Inferior parietal cortex (tissue), 1 donor: Measurements from ENCODE around the gene NCK2.
"Not testable (repeated sequence)": the region's sequence is repeated elsewhere in the genome, so short reads cannot be mapped to it uniquely, and the experiment has no call there.

Experiments used
- DNase-seq: peaks from one replicate; pipeline ENCODE4 v3.0.0-alpha.2; 2016; ENCODE audit errors: extremely low spot score

Gene NCK2

DNA sequence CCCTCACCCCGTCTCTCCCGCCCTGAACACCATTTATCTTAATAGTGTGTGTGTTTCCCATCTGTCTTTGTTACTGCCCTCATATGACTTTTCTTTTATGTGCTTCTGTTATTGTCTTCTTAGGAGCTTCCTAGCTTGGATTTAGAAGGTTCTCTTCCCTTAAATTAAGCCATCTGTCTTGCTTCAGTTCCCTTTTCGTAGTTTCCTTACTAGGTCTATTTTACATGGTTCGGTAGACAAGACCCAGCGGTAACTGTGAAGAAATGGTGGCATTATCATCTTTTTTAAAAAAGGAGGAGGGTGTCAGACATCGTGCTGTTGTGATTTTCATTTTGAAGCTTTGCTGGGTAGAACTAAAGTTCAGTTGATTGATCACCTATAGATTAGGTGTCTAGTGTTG is 10.3 kb downstream of the NCK2 start:
- DNase-seq = no peak

DNA sequence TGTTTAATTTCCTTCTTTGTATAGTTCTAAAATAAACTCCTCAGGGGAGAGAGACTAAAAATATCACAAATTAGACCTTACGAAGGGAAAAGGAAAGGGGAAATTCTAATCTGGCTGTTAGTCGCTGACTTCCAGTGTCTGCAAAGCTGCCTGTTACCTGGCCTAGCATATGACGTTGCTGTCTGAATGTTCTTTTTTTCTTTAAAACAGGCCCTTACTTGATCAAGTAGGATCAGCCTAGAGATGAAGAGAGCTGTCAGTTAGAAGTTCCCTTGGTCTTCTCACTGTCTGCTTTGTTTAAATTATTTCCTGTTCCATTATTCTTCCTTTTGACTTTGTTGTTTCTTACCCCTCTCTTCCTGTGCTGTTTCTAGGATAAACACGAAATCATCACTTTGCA is 11.2 kb downstream of the NCK2 start:
- no peak for DNase-seq

DNA sequence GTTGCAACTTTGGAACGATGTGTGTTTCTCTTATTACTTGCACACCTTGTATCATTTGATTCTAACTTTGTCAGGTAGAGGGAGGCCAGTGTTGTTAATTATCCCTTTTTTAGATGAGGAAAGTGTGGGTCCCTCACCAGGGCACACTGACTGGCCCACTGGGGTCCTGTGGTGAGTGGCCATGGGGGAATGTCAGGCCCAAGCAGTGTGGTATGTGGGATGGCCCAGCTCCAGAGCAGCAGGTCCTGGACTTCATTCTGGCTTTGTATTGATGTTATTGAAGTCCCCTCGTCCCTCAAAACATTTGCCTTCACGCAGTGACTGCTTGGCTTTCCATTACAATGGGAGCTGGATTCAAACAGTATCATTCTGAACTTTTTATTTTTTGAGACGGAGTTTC is 11.7 kb downstream of the NCK2 start:
- no peak for DNase-seq

DNA sequence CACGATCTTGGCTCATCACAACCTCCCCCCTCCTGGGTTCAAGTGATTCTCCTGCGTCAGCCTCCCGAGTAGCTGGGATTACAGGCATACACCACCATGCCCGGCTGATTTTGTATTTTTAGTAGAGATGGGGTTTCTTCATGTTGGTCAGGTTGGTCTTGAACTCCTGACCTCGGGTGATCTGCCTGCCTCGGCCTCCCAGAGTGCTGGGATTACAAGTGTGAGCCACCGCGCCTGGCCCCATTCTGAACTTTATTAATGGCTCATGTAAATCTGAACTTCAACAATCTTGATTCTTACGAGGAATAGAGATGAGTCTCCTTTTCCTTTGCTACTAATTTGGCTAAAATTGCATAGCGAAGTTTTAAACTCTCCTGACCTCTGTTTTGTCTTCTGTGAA is 12.2 kb downstream of the NCK2 start:
- not testable (repeated sequence) for DNase-seq

DNA sequence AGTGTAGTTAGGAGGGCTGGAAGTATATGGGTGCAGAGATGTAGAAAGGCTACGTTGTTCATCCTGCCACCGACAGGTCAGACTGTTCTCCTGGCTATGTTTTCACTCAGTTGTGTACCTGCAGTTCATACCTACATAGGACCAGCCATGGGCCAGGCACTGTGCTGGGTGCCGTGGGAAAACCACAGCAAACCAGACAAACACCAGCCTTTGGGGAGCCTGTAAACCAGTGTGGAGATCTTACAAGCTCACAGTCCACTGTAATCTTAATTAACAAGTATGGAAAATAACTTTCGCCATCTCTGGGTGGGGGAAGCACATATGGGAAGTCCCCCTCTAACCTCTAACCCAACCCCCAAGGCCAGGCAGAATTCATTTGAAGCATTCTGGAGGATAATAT is 12.7 kb downstream of the NCK2 start:
- no peak for DNase-seq

DNA sequence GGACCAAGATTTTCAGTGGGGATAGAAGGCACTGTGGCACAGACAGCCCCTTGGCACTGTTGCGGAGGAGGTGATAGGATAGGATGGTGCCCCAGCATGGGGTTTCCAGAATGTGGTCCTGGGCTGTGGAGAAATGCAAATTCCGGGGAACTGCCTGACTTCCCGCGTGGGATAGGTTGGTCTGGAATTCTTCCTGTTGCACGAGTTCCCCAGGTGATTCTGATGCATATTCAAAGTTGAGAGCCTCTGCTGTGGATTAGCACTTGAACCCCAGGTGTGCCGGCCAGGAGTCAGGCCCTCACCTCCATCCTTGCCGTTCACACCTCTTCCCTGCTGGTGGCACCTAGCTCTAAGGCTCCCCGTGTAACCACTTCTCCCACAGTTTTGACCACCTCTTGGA is 15.5 kb downstream of the NCK2 start:
- no peak for DNase-seq

DNA sequence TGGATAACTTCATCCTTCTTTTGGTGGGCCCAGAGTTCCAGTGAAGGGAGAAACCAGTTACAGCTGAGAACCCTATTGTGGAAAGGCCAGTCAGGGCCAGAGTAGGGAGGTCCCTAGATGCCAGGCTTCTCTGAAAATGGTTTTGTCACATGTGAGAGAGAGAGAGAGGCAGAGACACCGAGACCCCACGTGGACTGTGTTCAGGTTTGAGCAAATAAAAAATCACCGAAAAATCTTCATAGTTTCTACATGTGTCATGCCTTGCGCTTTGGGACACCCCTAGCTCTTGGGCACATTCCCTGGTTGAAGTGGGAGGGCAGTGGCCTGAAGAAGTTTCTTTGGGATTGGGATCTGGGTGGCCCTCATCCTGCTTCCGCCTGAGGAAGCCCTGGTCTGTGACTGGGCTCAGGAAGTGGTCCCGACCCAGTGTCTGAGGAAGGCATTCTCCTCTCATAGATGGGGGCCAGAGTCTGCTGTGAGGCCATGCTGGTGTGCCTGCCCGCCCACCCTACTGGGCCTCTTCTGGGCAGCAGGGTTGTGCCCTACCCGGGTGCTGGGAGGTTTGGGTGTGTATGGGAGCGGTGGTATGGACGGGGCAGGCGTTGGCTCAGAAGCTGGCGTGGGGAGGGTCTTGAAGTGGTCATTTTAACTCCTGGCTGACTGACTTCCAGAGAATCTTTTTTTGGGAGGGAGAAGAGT is 16.1 kb downstream of the NCK2 start:
- DNase-seq = no peak

DNA sequence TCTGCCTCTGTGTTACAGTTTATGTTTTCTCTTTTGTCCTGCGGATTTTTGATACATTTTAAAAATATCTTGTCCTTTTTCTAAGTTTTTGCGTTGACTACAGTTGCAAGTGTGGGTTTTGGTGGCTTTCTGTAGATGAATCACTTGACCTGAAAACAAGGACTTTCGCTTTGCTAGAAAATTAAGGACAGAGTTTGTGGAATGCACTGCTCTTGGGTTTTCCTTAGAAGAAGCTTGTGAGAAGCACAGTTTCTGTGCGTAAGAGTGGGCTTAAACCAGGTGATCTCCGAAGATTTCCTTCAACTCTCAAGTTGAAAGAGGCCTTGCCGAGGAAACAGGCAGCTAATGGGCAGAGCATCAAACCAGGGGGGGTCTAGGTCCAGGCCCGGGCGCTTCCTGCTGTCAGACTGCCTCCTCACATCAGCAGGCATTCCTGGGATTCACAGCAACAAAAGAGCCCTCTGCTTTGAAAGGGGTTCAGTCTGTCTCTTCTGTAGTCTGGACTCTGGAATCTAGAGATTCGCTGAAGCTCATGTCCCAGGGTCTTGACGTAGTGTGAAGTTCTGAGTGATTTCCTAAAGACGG is 17.3 kb downstream of the NCK2 start:
- DNase-seq = no peak

DNA sequence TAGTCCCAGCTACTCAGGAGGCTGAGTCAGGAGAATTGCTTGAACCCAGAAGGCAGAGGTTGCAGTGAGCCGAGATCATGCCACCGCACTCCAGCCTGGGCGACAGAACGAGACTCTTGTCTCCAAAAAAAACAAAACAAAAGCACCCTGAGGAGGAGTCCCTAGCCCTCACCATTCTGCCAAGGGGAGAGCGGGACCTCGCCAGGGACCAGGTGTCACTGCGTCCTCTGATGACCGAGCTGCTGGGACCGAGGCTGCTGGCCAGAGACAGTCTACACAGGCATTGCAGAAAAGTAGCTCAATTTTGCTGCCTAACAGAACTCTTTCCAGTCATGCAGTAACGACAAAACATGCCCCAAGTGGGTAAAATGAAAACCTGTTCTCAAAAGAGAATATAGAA is 18.4 kb downstream of the NCK2 start:
- no peak for DNase-seq

DNA sequence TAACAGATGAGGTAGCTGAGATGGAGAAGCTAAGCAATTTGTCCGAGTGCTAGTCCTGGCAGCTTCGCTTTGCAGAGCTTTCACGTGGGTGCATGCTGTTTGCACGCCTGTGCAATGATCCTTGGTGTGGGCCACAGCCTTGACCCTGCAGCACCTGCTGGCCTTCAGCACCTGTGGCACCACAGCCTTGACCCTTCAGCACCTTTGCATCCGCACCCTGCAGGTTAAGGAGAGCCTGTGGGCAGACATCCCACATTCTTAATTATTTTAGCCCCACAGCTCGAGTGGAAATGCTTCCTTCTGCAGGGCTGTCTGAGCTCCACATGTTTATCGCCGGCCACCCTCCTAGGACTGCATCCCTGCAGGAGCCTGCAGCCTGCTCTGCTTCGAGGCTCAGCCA is 19.3 kb downstream of the NCK2 start:
- no peak for DNase-seq

DNA sequence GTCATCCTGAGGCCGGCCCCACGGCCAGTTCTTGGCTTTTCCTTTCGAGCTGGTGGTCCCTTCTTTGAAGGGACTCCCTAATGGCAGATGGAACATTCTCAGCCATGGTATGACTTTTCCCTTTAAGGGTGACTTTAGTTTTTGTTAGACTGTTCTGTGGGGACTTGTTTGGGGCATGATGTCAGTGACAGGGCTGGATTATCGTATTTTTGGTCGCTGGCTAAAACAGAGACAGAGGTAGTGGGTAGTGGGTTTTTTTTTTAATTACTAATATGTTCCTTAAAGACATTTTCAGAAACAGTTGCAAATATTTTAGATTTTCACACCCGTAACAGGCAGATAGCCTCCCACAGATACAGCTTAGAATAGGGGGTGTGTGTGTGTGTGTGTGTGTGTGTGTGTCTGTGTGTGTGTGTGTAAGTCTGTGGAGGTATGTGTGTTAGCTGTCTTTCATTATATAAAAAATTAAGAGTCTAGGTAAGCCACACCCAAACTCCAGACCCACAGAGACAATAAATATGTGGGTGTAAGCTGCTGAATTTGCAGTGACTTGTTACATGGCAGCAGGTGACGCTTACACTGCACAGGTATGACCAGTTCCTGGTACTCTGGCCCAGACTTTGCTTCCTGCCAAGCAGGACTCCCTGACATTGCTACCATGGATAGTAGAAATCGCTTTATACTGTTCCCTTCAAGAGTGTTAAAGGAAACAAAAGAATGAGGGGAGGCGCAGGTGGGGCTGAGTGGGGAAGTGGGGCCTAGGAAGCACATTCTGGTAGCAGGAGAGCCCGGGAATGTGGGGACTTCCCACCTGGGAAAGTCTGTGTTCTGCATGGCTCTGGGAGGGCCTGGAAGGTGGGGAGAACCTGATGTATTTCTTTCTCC is 20.9 kb downstream of the NCK2 start:
- DNase-seq = no peak

DNA sequence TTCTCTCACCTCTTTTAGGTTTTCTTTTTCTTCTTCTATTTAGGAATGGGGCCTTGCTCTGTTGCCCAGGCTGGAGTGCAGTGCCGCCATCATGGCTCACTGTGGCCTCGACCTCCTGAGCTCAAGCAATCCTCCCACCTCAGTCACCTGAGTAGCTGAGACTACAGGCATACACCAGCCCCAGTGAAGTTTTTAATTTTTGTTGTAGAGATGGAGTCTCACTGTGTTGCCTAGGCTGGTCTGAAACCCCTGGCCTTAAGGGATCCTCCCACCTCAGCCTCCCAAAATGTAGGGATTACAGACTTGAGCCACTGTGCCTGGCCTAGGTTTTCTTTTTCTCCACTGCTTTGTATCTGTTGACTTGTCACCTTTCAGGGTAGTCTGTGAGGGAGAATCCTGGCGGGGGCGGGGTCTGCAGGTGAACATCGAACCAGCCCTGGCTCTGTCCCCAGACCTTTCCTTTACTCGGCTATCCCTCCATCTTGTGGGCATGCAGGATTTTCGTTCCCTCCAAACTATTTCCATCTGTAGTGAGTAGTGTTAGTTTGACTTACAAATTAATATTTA is 21.7 kb downstream of the NCK2 start:
- no peak for DNase-seq

DNA sequence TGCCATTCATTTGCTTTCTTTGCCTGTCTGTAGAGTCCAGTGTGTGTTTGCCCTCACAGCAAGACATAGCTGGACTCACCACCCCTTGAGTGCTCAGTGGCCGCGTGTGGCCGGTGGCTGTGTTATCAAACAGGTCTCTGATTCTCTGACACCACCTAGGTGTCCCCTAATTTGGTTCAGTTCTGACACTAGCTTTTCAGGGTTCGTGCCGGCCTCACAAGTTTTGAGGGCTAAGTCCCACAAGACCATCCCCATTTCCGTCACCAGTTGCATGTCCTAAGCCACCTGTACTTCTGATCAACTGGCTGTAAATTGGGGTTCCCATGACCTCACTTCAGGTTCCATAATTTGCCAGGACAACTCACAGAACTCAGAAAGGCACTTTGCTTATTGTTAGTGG is 23.5 kb downstream of the NCK2 start:
- no peak for DNase-seq

DNA sequence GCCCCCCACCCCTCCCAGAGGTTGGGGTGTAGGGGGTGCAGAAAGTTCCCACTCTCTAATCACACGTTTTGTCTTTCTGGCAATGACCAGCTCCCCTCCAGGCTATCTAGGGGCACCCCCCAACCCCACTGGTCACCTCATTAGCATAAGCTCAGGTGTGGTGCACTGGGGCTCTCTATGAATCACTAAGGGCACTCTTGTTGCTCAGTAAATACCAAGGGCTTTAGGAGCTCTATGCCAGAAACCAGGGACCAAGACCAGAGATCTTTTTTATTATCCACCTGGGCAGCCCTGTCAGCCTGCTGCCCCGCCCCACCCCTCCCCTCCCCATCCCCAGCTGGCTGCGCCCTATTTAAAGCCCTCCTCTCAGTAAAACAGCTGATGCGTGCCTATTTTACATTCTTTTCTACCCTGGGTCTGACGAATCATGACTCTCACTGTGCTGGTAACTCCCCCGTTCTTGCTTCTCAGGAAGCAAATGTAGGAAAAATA is 24.3 kb downstream of the NCK2 start:
- DNase-seq = no peak

DNA sequence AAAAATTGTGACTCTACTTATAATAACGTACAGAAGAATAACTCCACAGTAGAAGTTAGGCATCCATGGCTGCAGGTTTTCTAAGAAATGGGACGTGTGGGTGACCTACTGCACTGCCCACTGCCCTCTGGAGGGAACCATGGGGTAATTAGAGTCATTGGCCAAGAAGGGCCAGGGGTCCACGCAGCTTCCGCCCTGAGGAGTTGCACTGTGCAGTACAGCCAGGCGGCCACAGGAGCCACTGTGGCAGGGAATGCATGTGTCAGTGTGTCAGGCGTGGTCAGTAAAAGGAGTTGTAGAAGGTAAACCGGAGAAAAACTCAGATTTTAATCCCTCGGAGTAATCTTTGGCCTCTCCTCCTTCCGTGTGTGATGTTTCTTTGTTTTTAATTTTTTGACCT is 24.8 kb downstream of the NCK2 start:
- no peak for DNase-seq

DNA sequence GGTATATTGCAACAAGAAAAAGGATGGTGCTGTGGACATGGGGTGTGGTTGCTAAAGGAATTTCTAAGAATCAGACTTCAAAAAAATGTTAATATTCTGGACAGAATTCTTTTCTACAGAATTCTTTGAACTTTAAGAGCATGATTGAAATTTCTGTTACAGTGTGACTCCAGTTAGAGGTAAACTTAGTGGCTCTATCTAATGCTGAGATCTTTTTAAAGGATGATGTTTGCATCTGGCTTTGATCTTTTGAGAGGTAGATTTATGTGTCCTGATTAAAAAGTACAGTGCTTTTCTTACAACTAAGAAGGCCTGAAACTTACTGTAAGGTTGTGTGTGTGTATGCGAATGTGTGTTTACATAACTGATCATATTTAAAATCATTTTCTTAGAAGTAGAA is 25.4 kb downstream of the NCK2 start:
- no peak for DNase-seq

DNA sequence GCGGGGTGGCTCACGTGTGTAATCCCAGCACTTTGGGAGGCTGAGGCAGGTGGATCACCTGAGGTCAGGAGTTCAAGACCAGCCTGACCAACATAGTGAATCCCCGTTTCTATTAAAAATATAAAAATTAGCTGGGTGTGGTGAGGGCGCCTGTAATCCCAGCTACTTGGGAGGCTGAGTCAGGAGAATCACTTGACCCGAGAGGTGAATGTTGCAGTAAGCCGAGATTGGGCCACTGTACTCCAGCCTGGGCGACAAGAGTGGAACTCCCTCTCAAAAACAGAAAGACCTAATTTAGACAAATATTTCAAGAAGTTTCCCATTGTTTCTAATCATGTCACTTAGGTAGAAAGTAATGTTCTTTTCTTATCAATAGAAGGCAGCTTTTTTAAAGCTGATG is 26.6 kb downstream of the NCK2 start:
- not testable (repeated sequence) for DNase-seq

DNA sequence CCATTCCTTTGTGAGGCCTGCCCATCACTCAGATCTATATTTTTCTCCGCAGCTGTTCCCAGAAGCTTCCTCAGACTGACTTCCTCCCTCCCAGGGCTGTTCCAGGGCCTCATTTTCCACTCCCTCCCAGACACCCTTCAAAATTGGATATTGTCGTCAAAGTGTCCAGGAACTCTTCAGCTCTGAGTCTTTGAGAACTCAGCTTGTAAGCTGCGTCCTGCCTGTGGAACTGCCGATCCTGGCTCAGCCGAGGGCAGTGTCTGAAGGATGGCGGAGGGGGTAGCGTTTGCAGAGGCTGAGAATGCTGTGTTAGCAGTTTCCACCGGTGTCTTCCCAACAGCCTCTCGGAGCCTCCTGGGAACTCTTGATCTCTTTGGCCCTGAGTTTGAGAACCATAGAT is 27.1 kb downstream of the NCK2 start:
- DNase-seq = no peak

DNA sequence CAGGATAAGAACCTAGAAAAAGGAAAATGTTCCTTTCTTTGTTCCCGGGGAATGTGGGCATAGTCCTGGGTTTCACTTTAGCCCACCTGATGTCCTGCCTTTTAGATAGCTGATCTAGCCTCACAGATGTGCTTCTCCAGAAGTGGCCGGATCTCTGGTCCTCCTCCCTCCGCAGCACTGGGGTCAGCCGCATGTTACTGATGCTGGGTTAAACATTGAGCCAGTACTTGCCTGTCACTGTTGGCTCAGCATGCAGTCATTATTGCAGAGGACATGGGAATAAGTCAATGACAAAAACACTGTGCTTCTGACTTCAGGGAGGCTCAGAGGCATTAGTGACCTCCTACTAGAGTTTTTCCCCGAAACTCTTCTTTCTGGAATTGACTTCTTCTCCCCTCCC is 27.6 kb downstream of the NCK2 start:
- no peak for DNase-seq

DNA sequence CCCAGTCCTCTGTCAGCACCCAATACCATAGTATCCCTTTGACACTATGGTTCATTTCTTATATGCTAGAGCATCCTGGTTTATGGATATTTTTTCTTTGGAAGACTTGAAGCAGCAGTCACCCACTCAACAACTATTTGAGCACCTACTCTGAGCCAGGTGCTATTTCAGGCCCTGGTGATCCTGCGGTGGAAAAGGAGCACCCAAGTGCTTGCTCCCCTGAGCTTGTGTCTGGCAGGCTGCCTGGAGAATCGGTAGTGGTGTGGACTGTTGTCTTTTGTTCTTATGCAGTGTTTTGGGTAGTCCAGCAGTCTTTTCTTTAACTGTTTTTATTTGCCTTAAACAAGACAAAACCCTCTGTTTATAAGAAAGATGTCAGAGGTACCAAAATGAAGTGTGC is 28.9 kb downstream of the NCK2 start:
- DNase-seq = no peak

DNA sequence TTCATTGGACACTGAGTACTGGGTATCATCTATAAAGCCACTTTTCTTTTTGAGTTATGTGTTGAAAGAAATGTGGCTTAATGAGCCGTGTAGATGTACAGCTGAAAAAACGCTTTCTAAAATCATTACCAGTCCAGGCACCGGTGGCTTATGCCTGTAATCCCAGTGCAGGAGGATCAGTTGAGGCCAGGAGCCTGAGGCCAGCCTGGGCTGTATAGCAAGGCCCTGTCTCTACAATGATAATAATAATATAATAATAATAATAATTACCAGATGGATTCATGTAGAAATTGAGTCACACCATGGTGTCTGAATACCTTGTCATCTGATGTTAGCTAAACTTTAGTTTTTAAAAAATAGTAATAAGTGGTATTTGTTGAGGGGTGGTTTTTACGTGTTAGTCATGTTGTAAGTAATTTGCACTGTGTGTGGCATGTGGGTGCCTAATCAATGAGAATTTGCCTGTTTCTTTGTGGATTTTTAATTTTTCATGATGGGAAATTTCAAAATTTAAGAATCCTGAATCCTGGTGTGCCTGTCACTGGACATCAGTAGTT is 30.1 kb downstream of the NCK2 start:
- DNase-seq = no peak
